ENCODE data around the gene SP4. TPM values are rescaled to one million over a fixed set of nuclear protein-coding genes. Genes with fewer than 3 reads are reported as not detected.

SP4 gene
- total RNA-seq, 1 donor from 2014 or later: 13.2 TPM

DNA sequence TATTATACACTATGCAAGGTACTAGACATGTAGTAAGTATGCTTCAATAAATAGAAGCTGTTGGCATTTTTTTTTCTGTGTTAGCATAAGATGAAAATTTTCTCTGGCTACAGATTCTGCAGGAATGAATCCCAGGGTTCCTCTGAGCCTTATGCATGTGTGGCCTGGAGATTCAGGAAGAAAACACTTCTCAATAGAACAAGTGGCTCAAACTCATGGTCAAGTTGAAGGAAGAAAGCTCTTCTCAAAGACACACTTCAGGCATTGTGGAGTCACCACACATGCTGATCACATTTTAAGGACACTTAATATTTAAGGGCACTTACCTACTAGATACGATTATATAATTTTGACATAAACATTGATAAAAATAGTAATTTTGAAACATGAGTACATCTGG is 134.5 kb downstream of the SP4 start:
- H3K27ac Mint-ChIP-seq (ENCODE audit: unreplicated experiment): no peak overlapping the region

More for the DNA sequence above, 134.5 kb downstream of the SP4 start:
- Mint-ChIP-seq H3K36me3 (ENCODE audit: unreplicated experiment) (no peaks in the 10 kb centered on the region), H3K9me3 (ENCODE audit: unreplicated experiment) (no peaks in the 10 kb centered on the region), H3K4me3 (ENCODE audit: unreplicated experiment) (no peak overlapping the region), H3K27me3 (ENCODE audit: unreplicated experiment) (no peaks in the 10 kb centered on the region), H3K4me1 (ENCODE audit: low read depth, unreplicated experiment) (no peaks in the 10 kb centered on the region)
- DNase-seq: no peak
- TF ChIP-seq, protein P1, sequence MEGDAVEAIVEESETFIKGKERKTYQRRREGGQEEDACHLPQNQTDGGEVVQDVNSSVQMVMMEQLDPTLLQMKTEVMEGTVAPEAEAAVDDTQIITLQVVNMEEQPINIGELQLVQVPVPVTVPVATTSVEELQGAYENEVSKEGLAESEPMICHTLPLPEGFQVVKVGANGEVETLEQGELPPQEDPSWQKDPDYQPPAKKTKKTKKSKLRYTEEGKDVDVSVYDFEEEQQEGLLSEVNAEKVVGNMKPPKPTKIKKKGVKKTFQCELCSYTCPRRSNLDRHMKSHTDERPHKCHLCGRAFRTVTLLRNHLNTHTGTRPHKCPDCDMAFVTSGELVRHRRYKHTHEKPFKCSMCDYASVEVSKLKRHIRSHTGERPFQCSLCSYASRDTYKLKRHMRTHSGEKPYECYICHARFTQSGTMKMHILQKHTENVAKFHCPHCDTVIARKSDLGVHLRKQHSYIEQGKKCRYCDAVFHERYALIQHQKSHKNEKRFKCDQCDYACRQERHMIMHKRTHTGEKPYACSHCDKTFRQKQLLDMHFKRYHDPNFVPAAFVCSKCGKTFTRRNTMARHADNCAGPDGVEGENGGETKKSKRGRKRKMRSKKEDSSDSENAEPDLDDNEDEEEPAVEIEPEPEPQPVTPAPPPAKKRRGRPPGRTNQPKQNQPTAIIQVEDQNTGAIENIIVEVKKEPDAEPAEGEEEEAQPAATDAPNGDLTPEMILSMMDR (IDR thresholded peaks at IDR 0.05; ENCODE audit: partially characterized antibody, unreplicated experiment): no peak

Small RNA genes lying within 50 kb of the gene (microRNA-seq; reads per million reads assigned to microRNA genes)
- gene MIR1183 (ENCODE audit: unreplicated experiment): not detected

Other genes starting within 250 kb of the SP4 start
- gene DNAH11, start 115.0 kb downstream of the SP4 start, total RNA-seq (ENCODE audit: unreplicated experiment): 0.22 TPM